IMR-90 (cell line): ENCODE results near the gene POU2F1.

ENCODE experiments used
- BHLHE40 ChIP-seq: fragments of 150-350 bp; IDR thresholded peaks from 2 replicates; pipeline ENCODE4 v1.6.1; 2016; ENCODE audit warnings: mild to moderate bottlenecking, low read depth, low read length
- POLR2A ChIP-seq: IDR thresholded peaks from 2 replicates; pipeline ENCODE4 v1.6.1; 2012; ENCODE audit warnings: mild to moderate bottlenecking, low read depth, low read length
- RFX5 ChIP-seq: IDR thresholded peaks from 2 replicates; pipeline ENCODE4 v1.8.0; 2012; ENCODE audit warnings: low read depth, mild to moderate bottlenecking, low read length, moderate library complexity
- TF ChIP-seq, protein P1 (sequence below): conservative IDR thresholded peaks from 2 replicates; pipeline ENCODE4 v1.5.1; 2012; ENCODE audit warnings: mild to moderate bottlenecking, low read depth, low read length, improper control_type of control experiment
- TF ChIP-seq, protein P2 (sequence below): fragments of 150-350 bp; IDR thresholded peaks from 2 replicates; pipeline ENCODE4 v1.6.1; 2017; ENCODE audit warnings: mild to moderate bottlenecking, antibody characterized with exemption, low read length, low read depth

DNA sequence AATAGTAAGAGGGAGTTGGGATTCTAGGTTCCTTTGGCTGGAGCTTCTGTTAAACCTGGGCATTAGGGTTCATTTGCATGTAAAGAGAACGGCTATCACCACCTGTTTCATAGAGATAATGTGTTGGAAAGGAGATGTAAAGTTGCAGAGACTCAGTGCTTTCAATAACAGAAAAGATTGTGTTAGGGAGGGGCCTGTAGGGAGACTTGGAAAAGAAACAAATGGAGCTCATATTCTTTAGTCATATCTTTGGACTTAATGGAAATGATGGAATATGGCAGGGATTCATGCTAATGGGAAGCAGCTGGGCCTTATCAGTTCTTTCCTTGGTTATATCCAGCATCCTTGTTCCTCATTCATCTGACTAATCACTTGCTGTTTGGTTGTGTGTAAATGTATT, 152.7 kb downstream of the POU2F1 start:
- TF ChIP-seq, protein P1, sequence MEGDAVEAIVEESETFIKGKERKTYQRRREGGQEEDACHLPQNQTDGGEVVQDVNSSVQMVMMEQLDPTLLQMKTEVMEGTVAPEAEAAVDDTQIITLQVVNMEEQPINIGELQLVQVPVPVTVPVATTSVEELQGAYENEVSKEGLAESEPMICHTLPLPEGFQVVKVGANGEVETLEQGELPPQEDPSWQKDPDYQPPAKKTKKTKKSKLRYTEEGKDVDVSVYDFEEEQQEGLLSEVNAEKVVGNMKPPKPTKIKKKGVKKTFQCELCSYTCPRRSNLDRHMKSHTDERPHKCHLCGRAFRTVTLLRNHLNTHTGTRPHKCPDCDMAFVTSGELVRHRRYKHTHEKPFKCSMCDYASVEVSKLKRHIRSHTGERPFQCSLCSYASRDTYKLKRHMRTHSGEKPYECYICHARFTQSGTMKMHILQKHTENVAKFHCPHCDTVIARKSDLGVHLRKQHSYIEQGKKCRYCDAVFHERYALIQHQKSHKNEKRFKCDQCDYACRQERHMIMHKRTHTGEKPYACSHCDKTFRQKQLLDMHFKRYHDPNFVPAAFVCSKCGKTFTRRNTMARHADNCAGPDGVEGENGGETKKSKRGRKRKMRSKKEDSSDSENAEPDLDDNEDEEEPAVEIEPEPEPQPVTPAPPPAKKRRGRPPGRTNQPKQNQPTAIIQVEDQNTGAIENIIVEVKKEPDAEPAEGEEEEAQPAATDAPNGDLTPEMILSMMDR, result no peak
- TF ChIP-seq RFX5 (no peak), POLR2A (no peak), BHLHE40 (no peak)
- TF ChIP-seq, protein P2, sequence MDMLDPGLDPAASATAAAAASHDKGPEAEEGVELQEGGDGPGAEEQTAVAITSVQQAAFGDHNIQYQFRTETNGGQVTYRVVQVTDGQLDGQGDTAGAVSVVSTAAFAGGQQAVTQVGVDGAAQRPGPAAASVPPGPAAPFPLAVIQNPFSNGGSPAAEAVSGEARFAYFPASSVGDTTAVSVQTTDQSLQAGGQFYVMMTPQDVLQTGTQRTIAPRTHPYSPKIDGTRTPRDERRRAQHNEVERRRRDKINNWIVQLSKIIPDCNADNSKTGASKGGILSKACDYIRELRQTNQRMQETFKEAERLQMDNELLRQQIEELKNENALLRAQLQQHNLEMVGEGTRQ, result no peak
